HS-5 (cell line): Measurements from ENCODE around the gene MYBBP1A.
"Not testable (repeated sequence)": the region's sequence is repeated elsewhere in the genome, so short reads cannot be mapped to it uniquely, and the experiment has no call there.

Experiments
- DNase-seq: peaks from one replicate; pipeline ENCODE4 v3.0.0-alpha.2; 2012; ENCODE audit warnings: low read depth

The MYBBP1A gene

GRCh38 chr17:4554997-4555799 lies at the start of gene MYBBP1A:
Gene MYBBP1A, minus strand, starts transcription at chr17:4555384. Its CDS starts 60 bp downstream, at chr17:4555324.
- peak; percentile 86 for DNase-seq

DNA sequence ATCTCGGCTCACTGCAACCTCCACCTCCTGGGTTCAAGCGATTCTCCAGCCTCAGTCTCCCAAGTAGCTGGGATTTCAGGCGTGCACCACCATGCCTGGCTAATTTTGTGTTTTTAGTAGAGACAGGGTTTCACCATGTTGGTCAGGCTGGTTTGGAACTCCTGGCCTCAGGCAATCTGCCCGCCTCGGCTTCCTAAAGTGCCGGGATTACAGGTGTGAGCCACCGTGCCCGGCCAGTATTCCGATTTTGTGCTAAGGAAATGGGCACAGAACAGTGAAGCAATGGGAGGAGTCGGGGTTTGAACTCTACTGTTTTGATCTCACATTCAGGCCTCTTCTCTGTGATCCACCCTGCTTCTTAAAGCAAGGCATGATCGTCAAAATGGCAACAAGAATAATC lies 49.6 kb upstream of the MYBBP1A start:
- not testable (repeated sequence) for DNase-seq

DNA sequence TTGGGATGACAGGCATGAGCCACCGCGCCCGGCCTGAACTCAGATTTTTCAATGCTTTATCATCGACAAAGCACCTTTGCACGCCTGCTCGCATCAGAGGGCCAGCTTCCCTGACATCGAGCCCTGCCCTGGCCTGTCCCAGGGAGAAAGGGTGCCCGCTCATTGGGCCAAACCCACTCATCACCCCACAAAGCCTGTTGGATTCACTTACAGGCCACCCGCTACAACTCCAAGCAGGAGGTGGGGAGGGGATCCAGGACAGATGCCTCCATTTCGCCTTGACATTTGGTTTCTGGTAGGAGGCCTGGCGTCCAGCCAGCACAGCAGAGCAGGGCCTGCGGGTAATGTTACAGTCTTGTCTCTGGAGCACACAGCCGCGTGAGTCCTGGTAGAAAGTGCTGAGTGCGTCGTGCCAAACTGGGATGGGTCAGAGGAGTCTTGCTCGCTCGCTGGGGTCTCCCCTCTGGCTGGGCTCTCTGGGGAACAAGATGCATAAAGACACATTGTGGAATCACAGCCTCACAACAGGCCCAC lies 49.0 kb upstream of the MYBBP1A start:
- DNase-seq, result no peak

- no peak for DNase-seq
These were observed 46.9 kb upstream of the MYBBP1A start for GRCh38 chr17:4602041-4602440.

DNA sequence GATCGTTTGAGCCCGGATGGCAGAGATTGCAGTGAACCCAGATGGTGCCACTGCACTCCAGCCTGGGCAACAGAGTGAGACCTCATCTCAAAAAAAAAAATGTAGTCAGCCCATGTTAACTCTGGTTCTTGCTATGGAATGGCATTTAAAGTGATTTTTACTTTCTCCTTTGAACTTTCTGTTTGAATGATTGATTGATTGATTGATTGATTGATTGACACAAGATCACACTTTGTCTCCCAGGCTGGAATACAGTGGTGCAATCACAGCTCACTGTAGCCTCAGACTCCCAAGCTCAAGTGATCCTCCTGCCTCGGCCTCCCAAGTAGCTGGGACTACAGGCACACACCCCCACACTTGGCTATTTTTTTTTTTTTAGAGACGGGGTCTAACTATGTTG lies 46.1 kb upstream of the MYBBP1A start:
- DNase-seq, result no peak

GRCh38 chr17:4600563-4600962 lies 45.4 kb upstream of the MYBBP1A start:
- no peak for DNase-seq

DNA sequence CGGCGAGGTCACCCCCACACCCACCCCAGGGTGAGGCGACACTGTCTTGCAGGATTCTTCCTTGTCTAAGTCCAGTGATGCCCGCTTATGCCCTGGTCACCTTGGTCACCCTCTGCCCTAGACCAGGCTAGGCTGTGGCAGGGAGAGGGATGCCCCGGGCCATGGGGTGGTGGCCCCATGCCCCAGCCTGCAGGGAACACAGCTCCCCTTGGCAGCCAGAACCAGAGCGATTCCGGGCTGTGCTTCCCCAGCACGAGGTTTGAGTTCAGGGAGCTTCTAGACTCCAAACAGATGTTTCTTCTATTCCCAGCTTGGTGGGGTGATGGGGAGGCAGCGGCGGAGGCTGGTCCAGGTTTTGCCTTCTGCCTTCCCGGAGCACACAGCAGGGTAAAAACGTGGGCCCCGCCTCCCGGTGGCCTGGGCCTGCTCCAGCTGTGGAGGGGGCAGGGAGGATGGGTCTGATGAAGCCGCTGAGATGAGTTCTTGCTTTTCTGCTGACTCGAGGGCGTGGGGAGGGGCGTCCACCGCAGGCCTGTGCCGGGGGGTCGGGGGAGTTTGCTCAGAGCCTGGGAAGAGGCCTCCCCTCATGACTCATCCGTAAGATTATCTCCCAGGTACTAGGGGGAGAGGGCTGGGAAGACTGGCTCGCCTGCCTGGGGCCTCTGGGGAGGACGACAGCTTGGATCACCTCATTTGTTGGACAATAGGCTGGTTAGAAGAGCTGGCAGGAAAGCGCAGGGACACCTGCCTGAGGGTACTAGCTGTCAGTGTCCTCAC lies 44.5 kb upstream of the MYBBP1A start:
- no peak for DNase-seq

- no peak for DNase-seq
These were observed 43.8 kb upstream of the MYBBP1A start for GRCh38 chr17:4598776-4599504.

DNA sequence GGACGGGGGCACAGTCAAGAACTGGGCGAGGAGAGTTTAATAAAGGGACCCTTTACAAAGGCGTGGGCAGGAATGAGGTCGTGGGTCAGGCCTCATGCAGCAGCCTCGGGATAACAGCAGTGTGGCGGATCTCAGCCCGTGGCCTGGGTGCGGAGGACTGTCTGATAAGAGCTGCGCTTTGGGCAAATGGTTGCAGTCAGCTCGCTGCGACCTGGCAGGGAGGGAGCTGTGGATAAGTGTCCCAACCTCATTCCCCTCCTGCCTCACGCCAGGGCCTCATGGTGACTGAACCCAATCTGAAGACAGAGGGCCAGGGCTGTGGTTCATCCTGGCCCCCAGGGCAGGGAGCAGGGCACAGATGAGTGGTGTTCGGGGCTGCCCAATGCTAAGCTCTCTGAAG lies 42.8 kb upstream of the MYBBP1A start:
- DNase-seq, result no peak

DNA sequence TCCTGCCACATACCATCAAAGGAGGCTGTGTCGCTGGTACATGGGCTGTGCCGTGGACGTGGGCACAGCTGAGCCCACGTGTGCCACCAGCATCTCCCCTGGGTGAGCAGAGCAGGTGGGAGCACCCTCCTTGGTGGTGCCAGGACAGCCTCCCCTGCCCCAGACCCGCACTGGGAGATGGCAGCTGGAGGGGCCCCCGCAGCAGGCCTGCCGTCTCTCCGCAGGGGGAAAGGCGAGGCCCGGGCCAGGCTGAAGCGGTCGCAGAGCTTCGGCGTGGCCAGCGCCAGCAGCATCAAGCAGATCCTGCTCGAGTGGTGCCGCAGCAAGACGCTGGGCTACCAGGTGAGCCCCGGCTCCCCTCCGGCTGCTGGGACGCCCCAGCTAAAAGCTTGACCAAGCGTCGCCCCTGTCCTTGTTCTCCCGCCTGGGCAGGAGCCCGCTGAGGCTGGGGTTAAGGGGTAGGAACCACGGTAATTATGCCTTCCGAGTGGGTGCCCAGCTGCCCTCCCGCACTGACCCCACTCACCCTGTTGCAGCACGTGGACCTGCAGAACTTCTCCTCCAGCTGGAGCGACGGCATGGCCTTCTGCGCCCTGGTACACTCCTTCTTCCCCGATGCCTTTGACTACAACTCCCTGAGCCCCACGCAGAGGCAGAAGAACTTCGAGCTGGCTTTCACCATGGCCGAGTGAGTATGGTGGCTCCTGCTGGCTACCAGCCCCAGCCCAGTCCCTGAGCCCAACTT lies 41.6 kb upstream of the MYBBP1A start:
- no peak for DNase-seq

GRCh38 chr17:4595685-4596342 lies 40.6 kb upstream of the MYBBP1A start:
- not testable (repeated sequence) for DNase-seq

DNA sequence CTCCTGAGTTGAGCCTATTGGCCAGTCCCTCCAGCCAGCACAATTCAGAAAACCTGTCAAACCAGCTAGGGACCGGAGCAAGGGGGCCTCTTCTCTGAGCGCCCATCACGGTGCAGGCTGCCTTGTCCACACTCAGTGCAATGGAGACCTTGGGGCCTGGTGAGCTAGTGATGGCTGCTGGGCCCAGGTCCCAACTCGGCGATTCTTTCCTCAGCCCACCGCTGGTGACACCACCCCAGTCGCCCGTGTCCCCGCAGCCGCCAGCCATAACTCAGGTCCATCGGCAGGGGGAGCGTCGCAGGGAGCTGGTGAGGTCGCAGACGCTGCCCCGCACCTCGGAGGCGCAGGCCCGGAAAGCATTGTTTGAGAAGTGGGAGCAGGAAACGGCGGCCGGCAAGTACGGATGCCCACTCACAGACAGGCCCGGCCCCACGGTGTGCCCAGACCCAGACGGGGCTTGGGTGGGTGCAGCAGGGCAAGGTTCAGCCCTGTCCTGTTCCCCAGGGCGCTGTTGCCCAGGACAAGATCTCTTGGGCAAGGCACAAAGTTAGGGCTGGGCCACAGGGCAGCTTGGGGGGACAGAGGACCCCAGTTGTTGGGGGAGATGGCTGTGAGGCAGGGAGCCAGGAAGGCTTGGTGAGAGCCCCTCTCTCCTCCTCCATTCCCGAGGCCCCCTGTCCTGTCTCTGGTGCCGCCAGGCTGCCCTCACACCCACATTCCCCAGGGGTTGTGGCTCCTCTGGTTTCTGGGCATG lies 39.9 kb upstream of the MYBBP1A start:
- DNase-seq, result no peak

DNA sequence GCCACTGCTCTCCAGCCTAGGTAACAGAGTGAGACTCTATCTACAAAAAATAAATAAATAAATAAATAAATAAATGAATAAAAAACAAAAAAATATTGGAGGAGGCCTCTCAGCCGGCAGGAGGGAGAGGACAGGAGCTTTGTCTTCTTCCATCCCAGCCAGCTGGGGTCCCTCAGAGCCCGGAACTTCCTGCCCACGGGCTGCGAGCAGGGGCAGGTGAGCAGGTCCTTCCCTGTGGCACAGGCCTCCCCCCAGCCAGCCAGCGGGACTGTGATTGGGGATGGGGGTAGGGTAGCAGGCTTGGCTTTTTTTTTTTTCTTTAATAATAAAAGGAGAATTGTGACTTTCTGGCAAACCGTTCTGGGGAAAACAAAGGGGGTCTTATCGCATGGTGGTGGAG lies 39.2 kb upstream of the MYBBP1A start:
- DNase-seq, result no peak

DNA sequence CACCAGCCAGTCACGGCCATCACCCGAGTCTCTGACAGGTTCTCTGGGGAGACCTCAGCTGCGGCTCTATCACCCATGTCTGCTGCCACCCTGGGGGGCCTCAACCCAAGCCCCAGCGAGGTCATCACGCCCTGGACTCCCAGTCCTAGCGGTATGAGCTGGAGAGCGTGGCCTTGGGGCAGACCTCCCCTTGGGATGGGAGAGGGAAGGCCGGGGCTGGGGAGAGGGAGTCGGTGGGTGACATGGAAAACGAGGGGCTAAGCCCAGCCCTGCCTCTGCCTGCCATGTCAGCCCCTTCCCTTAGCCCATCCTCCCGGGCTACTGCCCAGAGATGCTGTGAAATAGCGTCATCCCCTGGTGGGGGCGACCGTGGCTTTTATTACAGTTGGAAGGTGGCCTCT lies 37.8 kb upstream of the MYBBP1A start:
- no peak for DNase-seq

GRCh38 chr17:4592240-4593005 lies 37.2 kb upstream of the MYBBP1A start:
- no peak for DNase-seq

- no peak for DNase-seq
These were observed 36.3 kb upstream of the MYBBP1A start for GRCh38 chr17:4591529-4591928.

- DNase-seq, result no peak
These were observed 35.8 kb upstream of the MYBBP1A start for GRCh38 chr17:4590981-4591453.

DNA sequence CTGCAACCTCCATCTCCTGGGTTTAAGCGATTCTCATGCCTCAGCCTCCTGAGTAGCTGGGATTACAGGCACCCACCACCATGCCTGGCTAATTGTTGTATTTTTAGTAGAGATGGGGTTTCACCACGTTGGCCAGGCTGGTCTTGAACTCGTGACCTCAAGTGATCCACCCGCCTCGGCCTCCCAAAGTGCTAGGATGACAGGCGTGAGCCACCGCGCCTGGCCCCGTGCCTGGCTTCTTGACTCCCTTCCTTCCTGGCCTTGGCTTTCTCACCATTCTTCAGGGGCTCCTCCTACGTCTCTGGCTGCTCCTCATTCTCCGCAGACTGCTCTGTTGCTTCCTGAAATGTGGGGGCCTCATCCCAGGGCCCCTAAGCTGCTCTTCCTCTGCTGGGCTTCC lies 34.9 kb upstream of the MYBBP1A start:
- not testable (repeated sequence) for DNase-seq

GRCh38 chr17:4588898-4589625 lies 33.9 kb upstream of the MYBBP1A start:
- DNase-seq, result no peak
